Ascending aorta (tissue), 2 donors: ENCODE results near the gene CTCF. TPM values are rescaled to one million over a fixed set of nuclear protein-coding genes. Genes with fewer than 3 reads are reported as not detected.

ENCODE experiments used
- DNase-seq, 2 donors: peaks; one replicate each; pipeline ENCODE4 v3.0.0-alpha.2; 2019; ENCODE audit warnings: low spot score in 2 of 2
- H3K27ac ChIP-seq, 2 donors: fragments of 200-600 bp; sonication (generic); one replicate each; pipeline ENCODE4 v1.5.1; 2016 to 2017; ENCODE audit warnings: mild to moderate bottlenecking in 1 of 2
- H3K27me3 ChIP-seq: fragments of 200-600 bp; sonication (generic); one replicate; pipeline ENCODE4 v1.5.1; 2017
- H3K36me3 ChIP-seq, 2 donors: fragments of 200-600 bp; sonication (generic); one replicate each; pipeline ENCODE4 v1.5.1; 2016
- H3K4me1 ChIP-seq, 2 donors: fragments of 200-600 bp; sonication (generic); one replicate each; pipeline ENCODE4 v1.5.1; 2016 to 2017; ENCODE audit warnings: mild to moderate bottlenecking in 1 of 2
- H3K4me3 ChIP-seq, 2 donors: fragments of 200-600 bp; sonication (generic); one replicate each; pipeline ENCODE4 v1.5.1; 2016 to 2017; ENCODE audit warnings: mild to moderate bottlenecking in 1 of 2
- H3K9me3 ChIP-seq, 2 donors: fragments of 200-600 bp; sonication (generic); one replicate each; pipeline ENCODE4 v1.5.1; 2016
- CTCF ChIP-seq, 3 experiments: fragments of 200-600 bp in 2 of 3; fragments of 450-650 bp in 1 of 3; sonication (generic) in 2 of 3; IDR thresholded peaks; one replicate each; pipeline ENCODE4 v1.5.1; 2016 to 2019; ENCODE audit warnings: antibody characterized with exemption in 3 of 3, mild to moderate bottlenecking in 1 of 3, moderate library complexity in 1 of 3
- intact Hi-C: fragments of 100-400 bp; cut with DNase I; formaldehyde crosslinking; loops from one replicate; pipeline ENCODE4 v1.15.1; 2023
- total RNA-seq: library from RNA; depleted of rRNA; stranded (reverse); fragments of >200 nt; gene quantifications from one replicate; pipeline ENCODE4 v1.1.0, GENCODE V29; 2016

Gene CTCF
- total RNA-seq, 1 donor from 2014 or later, result 38.6 TPM

GRCh38 chr16:67669499-67670101 lies 107.3 kb downstream of the CTCF start:
- intact Hi-C loops, result loop anchor here (10.0 kb wide), 1 partner anchor 425 kb away; the partner anchor contains the start of genes FHOD1 and SLC9A5
- H3K4me3 ChIP-seq, result no peak overlapping the region
- H3K27me3 ChIP-seq, result no peaks in the 10 kb centered on the region
- no peaks in the 10 kb centered on the region for H3K36me3 ChIP-seq
- no peak for DNase-seq
- no peak for TF ChIP-seq CTCF (IDR thresholded peaks at IDR 0.05)
- no peak overlapping the region for H3K27ac ChIP-seq
- peaks cover 9 to 20% of the 10 kb centered on the region in 2 donors for H3K4me1 ChIP-seq
- no peaks in the 10 kb centered on the region for H3K9me3 ChIP-seq

- H3K27ac ChIP-seq, result peak overlapping the region in 1 of 2 donors; percentile 82
- no peak for TF ChIP-seq CTCF (IDR thresholded peaks at IDR 0.05)
- H3K36me3 ChIP-seq, result peaks cover 0 to 2% of the 10 kb centered on the region in 2 donors
- H3K4me1 ChIP-seq, result peaks cover 3 to 5% of the 10 kb centered on the region in 2 donors
- intact Hi-C loops, result no loop called here
- H3K9me3 ChIP-seq, result no peaks in the 10 kb centered on the region
- no peak for DNase-seq
- no peaks in the 10 kb centered on the region for H3K27me3 ChIP-seq
- no peak overlapping the region for H3K4me3 ChIP-seq
Observed at GRCh38 chr16:67672306-67672705, 110.0 kb downstream of the CTCF start.

GRCh38 chr16:67672739-67673662 lies 110.7 kb downstream of the CTCF start:
- DNase-seq, result peak in 1 of 2 donors; percentile 78

GRCh38 chr16:67673712-67674580 lies 111.6 kb downstream of the CTCF start:
- Histone ChIP-seq H3K27me3 (no peaks in the 10 kb centered on the region), H3K4me3 (no peak overlapping the region), H3K36me3 (peaks cover 0 to 2% of the 10 kb centered on the region in 2 donors), H3K27ac (peak overlapping the region; percentile 31 to 82), H3K4me1 (no peaks in the 10 kb centered on the region), H3K9me3 (no peaks in the 10 kb centered on the region)
- intact Hi-C loops, result no loop called here
- no peak for TF ChIP-seq CTCF (IDR thresholded peaks at IDR 0.05)
- peak in 1 of 2 donors; percentile 78 for DNase-seq

More at GRCh38 chr16:67672739-67673662, 110.7 kb downstream of the CTCF start:
- H3K4me1 ChIP-seq, result no peaks in the 10 kb centered on the region
- H3K27me3 ChIP-seq, result no peaks in the 10 kb centered on the region
- H3K36me3 ChIP-seq, result peaks cover 0 to 2% of the 10 kb centered on the region in 2 donors
- H3K27ac ChIP-seq, result peak overlapping the region; percentile 31 to 82
- intact Hi-C loops, result no loop called here
- H3K9me3 ChIP-seq, result no peaks in the 10 kb centered on the region
- H3K4me3 ChIP-seq, result no peak overlapping the region
- peak; percentile 37 to 51 (median 50) for TF ChIP-seq CTCF (IDR thresholded peaks at IDR 0.05)

GRCh38 chr16:67674851-67675578 lies 112.7 kb downstream of the CTCF start:
- DNase-seq, result no peak
- peak overlapping the region in 1 of 2 donors; percentile 82 for H3K27ac ChIP-seq

More at GRCh38 chr16:67674851-67675578, 112.7 kb downstream of the CTCF start:
- intact Hi-C loops, result no loop called here
- no peak overlapping the region for H3K4me3 ChIP-seq
- no peaks in the 10 kb centered on the region for H3K9me3 ChIP-seq
- TF ChIP-seq CTCF (IDR thresholded peaks at IDR 0.05), result no peak
- H3K4me1 ChIP-seq, result no peaks in the 10 kb centered on the region
- no peaks in the 10 kb centered on the region for H3K27me3 ChIP-seq
- peaks cover 1 to 2% of the 10 kb centered on the region in 2 donors for H3K36me3 ChIP-seq
